Thoracic aorta (tissue), 2 donors: ENCODE results near the gene PROK2. TPM values are rescaled to one million over a fixed set of nuclear protein-coding genes. Genes with fewer than 3 reads are reported as not detected.

Experiments used
- ATAC-seq: fragments of 150-250 bp; one replicate; pipeline ENCODE4 v1.8.0; 2017; ENCODE audit warnings: low read depth; ENCODE audit not compliant: insufficient number of reproducible peaks, low FRiP score
- DNase-seq: peaks from one replicate; pipeline ENCODE4 v3.0.0-alpha.2; 2020; ENCODE audit warnings: low spot score
- H3K27ac ChIP-seq, 2 donors: fragments of 200-600 bp; sonication (generic); 1 replicate in 1 of 2; 2 replicates in 1 of 2; pipeline ENCODE4 v1.5.1; 2016; ENCODE audit warnings: mild to moderate bottlenecking in 2 of 2, moderate library complexity in 2 of 2
- H3K27me3 ChIP-seq: fragments of 200-600 bp; sonication (generic); replicated peaks from 2 replicates; pipeline ENCODE4 v1.6.0; 2016; ENCODE audit warnings: mild to moderate bottlenecking; ENCODE audit not compliant: insufficient read depth
- H3K36me3 ChIP-seq: fragments of 200-600 bp; sonication (generic); one replicate; pipeline ENCODE4 v1.5.1; 2016
- H3K4me1 ChIP-seq, 2 donors: fragments of 200-600 bp; sonication (generic); 1 replicate in 1 of 2; 2 replicates in 1 of 2; pipeline versions ENCODE4 v1.5.1 to v1.6.0; 2016; ENCODE audit warnings: low read depth in 2 of 2, mild to moderate bottlenecking in 1 of 2; ENCODE audit not compliant: control insufficient read depth in 1 of 2
- H3K4me3 ChIP-seq: fragments of 200-600 bp; sonication (generic); 2 replicates; pipeline ENCODE4 v1.5.1; 2016; ENCODE audit warnings: mild to moderate bottlenecking
- H3K9me3 ChIP-seq: fragments of 200-600 bp; sonication (generic); 2 replicates; pipeline ENCODE4 v1.5.1; 2016
- CTCF ChIP-seq: fragments of 200-600 bp; sonication (generic); IDR thresholded peaks from one replicate; pipeline ENCODE4 v1.5.1; 2019; ENCODE audit warnings: antibody characterized with exemption
- total RNA-seq, 2 donors: library from RNA; depleted of rRNA; stranded (reverse); fragments of >200 nt; gene quantifications; one replicate each; pipeline versions ENCODE4 v1.1.0 to v1.2.3, GENCODE V29; 2016

Gene PROK2
- total RNA-seq, 2 donors from 2014 or later, result 0.71 TPM; not detected in 1

DNA sequence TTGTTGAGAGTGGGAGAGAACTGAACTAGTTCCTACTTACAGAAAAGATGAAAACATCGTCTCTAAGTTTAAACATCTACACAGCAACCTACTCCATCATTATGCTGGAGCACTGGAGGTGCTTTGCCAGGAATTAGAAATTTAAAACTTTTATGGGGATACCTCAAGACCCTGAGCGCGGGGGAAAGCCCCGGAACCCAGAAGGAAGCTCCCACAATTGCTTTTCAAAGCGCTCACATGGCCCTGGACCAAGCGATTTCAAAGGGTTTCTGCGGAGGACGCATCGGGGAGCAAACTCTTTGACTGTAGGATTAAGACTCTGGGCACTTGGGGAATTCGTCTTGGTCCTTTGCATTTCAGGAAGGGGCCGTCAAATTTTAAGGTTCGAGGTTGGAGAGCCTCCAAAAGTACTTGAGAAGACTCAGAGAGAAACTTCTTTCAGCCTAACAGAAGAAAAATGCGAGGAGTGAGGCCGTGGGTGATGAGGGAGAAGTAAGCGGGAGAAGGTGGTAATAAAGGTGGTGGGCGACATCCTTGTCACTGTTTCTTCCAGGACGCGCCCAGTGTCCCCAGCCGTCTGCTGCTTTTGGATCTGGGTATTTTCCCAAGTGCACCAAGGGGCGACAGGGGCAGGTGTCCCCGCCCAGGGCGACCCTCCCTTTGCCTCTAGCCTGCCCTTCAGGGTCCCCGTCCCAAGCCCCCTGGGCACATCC, 591 bp downstream of the PROK2 start:
- TF ChIP-seq CTCF, result no peak
- DNase-seq (no peak), ATAC-seq (no peak)
- Histone ChIP-seq H3K27me3 (peaks cover 43% of the 10 kb centered on the region), H3K9me3 (no peaks in the 10 kb centered on the region), H3K4me1 (peaks cover 7 to 21% of the 10 kb centered on the region in 2 donors), H3K36me3 (no peaks in the 10 kb centered on the region), H3K4me3 (peak overlapping the region; percentile 67), H3K27ac (no peak overlapping the region)

GRCh38 chr3:71783152-71783551, 1.8 kb downstream of the PROK2 start:
- H3K4me3 ChIP-seq, result no peak overlapping the region
- ATAC-seq (no peak), DNase-seq (no peak)
- peaks cover 47% of the 10 kb centered on the region for H3K27me3 ChIP-seq
- peak overlapping the region in 1 of 2 donors; percentile 14 for H3K27ac ChIP-seq
- no peak for TF ChIP-seq CTCF
- peaks cover 7 to 21% of the 10 kb centered on the region in 2 donors for H3K4me1 ChIP-seq
- no peaks in the 10 kb centered on the region for H3K36me3 ChIP-seq
- no peaks in the 10 kb centered on the region for H3K9me3 ChIP-seq

DNA sequence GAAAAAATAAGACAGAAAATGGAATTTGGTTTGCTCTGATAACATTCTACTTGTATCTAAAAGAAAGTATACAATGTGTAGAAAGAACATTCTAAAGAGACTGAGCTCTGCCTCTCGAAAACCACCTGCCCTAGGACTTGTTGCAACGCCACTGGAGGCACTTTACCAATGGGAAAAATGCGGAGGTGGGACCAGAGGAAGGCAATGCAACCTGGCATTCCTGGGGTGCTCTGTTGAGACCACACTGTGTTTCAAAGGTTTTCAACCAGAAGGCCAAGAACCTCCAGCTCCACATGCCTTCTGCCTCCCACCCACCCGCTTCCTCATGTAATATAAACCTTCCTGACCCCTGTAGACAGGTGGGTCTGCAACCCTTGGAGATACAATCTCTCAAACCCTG, 4.5 kb downstream of the PROK2 start:
- DNase-seq (no peak), ATAC-seq (no peak)
- Histone ChIP-seq H3K27ac (no peak overlapping the region), H3K4me3 (no peak overlapping the region), H3K36me3 (no peaks in the 10 kb centered on the region), H3K9me3 (no peaks in the 10 kb centered on the region), H3K4me1 (peaks cover 7 to 14% of the 10 kb centered on the region in 2 donors), H3K27me3 (peaks cover 47% of the 10 kb centered on the region)
- no peak for TF ChIP-seq CTCF

DNA sequence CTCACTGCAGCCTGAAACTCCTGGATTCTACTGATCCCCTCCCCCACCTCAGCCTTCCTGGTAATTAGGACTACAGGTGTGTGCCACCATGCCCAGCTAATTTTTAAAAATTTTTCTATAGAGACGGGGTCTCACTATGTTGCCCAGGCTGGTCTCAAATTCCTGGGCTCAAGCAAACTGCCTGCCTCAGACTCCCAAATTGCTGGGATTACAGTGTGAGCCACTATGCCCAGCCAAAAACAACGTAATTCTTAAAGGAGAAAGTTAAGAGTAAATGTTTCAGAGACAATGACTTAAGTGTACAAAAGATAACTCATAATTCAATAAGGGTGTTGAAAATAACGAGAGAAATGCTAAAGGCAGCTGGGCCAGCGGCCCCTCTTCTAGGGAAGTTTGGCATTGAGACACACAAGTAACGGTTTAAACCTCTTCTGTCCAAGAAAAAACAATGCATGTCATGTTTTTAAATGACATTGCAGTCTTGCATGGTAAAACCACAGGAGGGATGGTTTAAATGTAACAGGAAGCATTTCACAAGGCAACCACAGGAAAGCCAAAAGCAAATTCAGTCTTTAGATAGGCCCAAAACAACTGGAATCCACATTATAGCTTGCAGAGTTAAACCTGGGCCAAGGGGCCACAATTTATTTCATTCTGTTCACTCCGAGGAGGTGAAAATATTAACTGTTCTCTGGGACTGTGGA, 5.1 kb downstream of the PROK2 start:
- Histone ChIP-seq H3K4me1 (peaks cover 7 to 9% of the 10 kb centered on the region in 2 donors), H3K27me3 (peaks cover 47% of the 10 kb centered on the region), H3K36me3 (no peaks in the 10 kb centered on the region), H3K9me3 (no peaks in the 10 kb centered on the region), H3K4me3 (no peak overlapping the region), H3K27ac (no peak overlapping the region)
- no peak for TF ChIP-seq CTCF
- DNase-seq (no peak), ATAC-seq (no peak)

GRCh38 chr3:71778353-71778752, 6.6 kb downstream of the PROK2 start:
- DNase-seq (no peak), ATAC-seq (no peak)
- Histone ChIP-seq H3K27me3 (peaks cover 32% of the 10 kb centered on the region), H3K36me3 (no peaks in the 10 kb centered on the region), H3K4me3 (no peak overlapping the region), H3K27ac (no peak overlapping the region), H3K4me1 (no peaks in the 10 kb centered on the region), H3K9me3 (no peaks in the 10 kb centered on the region)
- no peak for TF ChIP-seq CTCF
